Middle frontal gyrus (tissue), 1 donor: ENCODE measurements around the gene TCERG1L.

ENCODE experiments used
- DNase-seq: peaks from one replicate; pipeline ENCODE4 v3.0.0-alpha.2; 2015; ENCODE audit warnings: low spot score; ENCODE audit errors: extremely low spot score

TCERG1L gene

GRCh38 chr10:131227163-131227740, 84.3 kb downstream of the TCERG1L start:
- DNase-seq: no peak

- DNase-seq: no peak
Measured at GRCh38 chr10:131226446-131227162, 84.9 kb downstream of the TCERG1L start.

GRCh38 chr10:131224106-131224505, 87.4 kb downstream of the TCERG1L start:
- no peak for DNase-seq

GRCh38 chr10:131223422-131223821, 88.1 kb downstream of the TCERG1L start:
- DNase-seq: no peak

- DNase-seq: no peak
Measured at GRCh38 chr10:131222986-131223385, 88.5 kb downstream of the TCERG1L start.

GRCh38 chr10:131221632-131222277, 89.8 kb downstream of the TCERG1L start:
- DNase-seq: no peak

- no peak for DNase-seq
Measured at GRCh38 chr10:131220601-131221171, 90.8 kb downstream of the TCERG1L start.

GRCh38 chr10:131219955-131220489, 91.5 kb downstream of the TCERG1L start:
- DNase-seq: no peak

GRCh38 chr10:131219584-131219886, 92.0 kb downstream of the TCERG1L start:
- no peak for DNase-seq

GRCh38 chr10:131218811-131219583, 92.5 kb downstream of the TCERG1L start:
- no peak for DNase-seq

- DNase-seq: no peak
Measured at GRCh38 chr10:131216681-131217230, 94.8 kb downstream of the TCERG1L start.

- no peak for DNase-seq
Measured at GRCh38 chr10:131215776-131216175, 95.7 kb downstream of the TCERG1L start.

GRCh38 chr10:131214521-131215244, 96.8 kb downstream of the TCERG1L start:
- DNase-seq: no peak

- DNase-seq: no peak
Measured at GRCh38 chr10:131213741-131214505, 97.6 kb downstream of the TCERG1L start.

GRCh38 chr10:131212763-131213325, 98.7 kb downstream of the TCERG1L start:
- no peak for DNase-seq

- DNase-seq: no peak
Measured at GRCh38 chr10:131211965-131212619, 99.4 kb downstream of the TCERG1L start.

GRCh38 chr10:131211559-131211958, 100.0 kb downstream of the TCERG1L start:
- DNase-seq: no peak

GRCh38 chr10:131211146-131211545, 100.4 kb downstream of the TCERG1L start:
- no peak for DNase-seq

GRCh38 chr10:131210181-131210580, 101.3 kb downstream of the TCERG1L start:
- DNase-seq: no peak
